HG02763 (cell line): ENCODE measurements around the gene ADRA2A.

ENCODE experiments used
- ATAC-seq: cut with Tn5 transposase; IDR thresholded peaks from one replicate; pipeline ENCODE4 v1.9.1; 2021; ENCODE audit warnings: mild to moderate bottlenecking, moderate library complexity; ENCODE audit not compliant: unreplicated experiment

The ADRA2A gene

DNA sequence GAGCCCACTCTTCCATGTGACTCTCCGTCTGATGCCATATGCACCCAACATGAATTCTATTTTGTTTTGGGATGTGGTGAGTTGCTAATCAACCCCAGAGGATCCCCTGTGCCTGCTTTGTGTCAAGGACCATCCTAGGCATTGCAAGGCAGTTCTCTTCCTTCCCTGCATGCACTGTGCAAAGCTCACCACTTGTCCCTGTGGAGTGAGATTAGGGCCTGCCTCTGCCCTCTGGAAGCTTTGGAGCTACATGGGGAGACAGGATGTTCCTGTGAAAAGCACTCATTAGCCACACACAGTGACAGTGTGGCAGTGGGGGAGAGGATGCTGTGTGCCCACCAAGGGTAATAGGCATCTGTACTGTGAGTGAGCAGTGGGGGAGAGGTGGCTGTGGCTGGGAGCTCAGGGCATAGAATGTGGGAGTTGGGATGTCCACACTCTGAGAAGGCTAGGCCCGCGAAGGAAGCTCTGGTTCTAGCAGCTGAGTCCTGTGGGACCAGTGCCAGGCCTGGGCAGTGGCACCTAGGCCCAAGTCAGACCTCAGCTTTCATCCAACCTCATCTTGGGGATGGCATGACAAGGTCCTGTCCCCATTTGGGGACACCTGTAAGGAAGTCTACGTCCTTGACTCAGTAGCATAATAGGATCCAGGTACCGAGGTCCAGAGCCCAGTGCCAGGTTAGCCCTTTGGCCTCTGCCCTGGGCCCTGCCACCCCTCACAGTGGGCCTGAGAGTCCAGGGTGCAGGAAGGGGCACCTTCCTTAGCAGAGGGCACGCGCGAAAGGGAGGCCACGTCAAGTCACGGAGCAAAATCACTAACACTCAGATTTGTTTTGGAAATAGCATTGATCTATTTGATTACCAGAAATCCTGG lies 6.6 kb downstream of the ADRA2A start:
- ATAC-seq, result no peak

- ATAC-seq, result no peak
These were observed 7.8 kb downstream of the ADRA2A start for GRCh38 chr10:111084366-111085255.

- no peak for ATAC-seq
These were observed 9.0 kb downstream of the ADRA2A start for GRCh38 chr10:111085690-111086353.

- ATAC-seq, result no peak
These were observed 9.7 kb downstream of the ADRA2A start for GRCh38 chr10:111086574-111086973.

- no peak for ATAC-seq
These were observed 10.5 kb downstream of the ADRA2A start for GRCh38 chr10:111087331-111087756.

DNA sequence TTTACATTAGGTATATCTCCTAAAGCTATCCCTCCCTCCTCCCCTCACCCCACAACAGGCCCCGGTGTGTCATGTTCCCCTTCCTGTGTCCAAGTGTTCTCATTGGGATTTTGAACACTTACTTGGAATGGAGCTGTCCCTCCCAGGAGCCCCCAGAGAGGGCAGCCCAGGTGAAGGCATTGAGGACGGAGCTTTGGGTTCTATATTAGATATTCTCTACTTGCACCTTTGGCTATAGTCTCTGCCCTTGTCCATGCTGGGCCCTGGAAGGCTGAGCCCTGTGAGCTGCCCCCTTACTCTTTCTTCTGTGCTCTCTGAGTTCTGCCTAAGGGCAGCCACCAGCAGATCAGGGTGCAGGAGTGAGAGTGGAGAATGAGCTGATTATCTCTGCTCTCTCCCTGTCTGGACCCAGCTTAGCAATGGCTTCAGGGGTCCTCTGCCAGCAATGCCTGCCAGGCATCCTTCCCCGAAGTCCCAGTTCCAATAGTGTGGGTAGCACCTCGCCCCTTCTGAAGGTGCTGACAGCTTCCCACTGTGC lies 11.2 kb downstream of the ADRA2A start:
- ATAC-seq, result no peak

- no peak for ATAC-seq
These were observed 12.5 kb downstream of the ADRA2A start for GRCh38 chr10:111089293-111089692.

- no peak for ATAC-seq
These were observed 15.0 kb downstream of the ADRA2A start for GRCh38 chr10:111091833-111092232.

- no peak for ATAC-seq
These were observed 17.0 kb downstream of the ADRA2A start for GRCh38 chr10:111093741-111094380.

GRCh38 chr10:111098679-111099437 lies 22.0 kb downstream of the ADRA2A start:
- no peak for ATAC-seq

GRCh38 chr10:111100198-111100597 lies 23.4 kb downstream of the ADRA2A start:
- no peak for ATAC-seq

DNA sequence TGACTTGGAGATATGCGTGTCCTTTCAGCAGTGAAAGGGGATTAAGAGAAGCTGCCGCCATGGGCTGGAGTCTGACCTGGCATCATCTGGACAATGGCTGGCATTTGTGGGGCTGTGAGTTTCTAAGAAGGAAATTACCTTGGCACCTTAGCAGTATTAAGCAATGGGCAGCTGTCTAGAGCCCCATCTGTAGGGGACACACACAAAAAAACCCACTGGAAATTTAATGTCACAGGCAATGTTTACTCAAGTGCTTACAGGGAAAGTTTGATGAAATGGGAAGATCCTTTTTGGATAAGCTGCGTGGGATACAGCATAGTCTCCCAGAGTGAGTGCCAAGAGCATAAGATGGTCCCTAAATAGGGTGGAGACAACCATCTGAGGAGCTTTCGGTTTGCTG lies 25.0 kb downstream of the ADRA2A start:
- no peak for ATAC-seq

DNA sequence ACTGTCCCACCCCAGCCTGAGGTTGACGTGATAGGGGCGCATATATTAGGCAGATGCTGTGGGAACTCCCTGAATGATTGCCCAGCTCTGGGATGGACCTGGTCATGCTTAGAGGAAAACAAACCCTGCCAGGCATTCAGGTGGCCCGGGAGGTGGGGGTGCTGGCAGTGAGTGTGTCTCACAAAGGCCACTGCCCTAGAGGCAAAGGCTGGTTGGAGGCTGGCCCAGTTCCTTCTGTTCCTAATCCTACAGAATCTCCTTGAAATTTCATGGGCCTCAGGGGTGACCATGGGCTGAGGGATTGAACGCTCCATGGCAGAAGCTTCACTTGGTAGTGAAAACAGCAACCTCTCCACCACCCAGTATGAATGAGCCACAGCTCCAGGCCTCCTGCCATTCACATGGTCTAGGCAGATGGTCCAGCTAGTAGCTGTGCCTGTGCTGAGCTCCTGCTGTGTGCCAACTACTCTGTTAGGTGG lies 25.6 kb downstream of the ADRA2A start:
- no peak for ATAC-seq

DNA sequence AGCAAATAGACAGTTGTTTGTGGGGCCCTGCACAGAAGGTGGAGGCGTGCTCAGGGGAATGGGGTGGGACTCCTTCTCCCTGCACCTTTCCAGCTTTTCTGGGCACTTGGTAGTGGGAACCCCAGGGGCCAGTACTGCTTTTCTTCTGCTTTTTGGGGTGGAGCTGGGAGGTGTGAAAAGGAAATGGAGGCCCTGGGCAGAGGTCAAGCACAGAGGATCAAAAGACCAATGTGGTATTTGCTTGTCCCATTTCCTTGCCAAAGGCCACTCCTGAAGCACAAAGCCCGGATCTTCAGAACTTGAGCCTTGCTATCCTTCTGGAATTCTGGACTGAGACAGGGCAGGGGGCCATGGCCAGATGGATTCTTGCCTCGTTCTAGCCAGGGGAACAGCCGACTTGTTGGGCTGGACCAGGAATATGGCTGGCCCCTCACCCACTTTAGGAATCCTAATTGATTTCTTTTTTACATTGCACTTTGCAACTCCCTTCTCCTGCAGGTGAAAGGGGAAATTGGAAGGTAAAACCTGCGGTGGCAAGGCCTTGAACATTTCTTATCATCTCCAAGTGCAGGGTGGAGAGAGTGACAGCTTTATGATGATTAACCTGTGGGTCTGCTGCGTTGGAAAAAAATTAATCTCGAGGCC lies 26.5 kb downstream of the ADRA2A start:
- no peak for ATAC-seq

GRCh38 chr10:111104811-111105210 lies 28.0 kb downstream of the ADRA2A start:
- ATAC-seq, result no peak

DNA sequence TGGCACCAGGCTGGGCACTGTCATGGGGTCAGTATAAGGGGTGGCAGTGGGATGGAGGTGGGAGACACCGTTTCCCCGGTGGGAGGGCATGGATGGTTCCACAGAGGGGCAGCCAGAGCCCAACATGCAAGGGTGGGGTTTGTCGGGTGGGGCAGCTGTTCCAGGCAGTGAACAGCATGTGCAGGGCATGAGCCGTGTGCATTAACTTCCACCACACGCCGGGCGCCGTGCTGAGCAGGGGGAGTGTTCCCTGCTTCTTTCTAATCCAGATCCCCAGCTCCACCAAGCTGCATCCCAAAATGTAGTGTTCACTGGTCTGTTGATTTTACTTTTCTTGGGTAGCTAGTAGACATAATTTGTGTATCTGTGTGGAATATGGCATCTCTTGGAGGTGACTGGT lies 29.3 kb downstream of the ADRA2A start:
- no peak for ATAC-seq

DNA sequence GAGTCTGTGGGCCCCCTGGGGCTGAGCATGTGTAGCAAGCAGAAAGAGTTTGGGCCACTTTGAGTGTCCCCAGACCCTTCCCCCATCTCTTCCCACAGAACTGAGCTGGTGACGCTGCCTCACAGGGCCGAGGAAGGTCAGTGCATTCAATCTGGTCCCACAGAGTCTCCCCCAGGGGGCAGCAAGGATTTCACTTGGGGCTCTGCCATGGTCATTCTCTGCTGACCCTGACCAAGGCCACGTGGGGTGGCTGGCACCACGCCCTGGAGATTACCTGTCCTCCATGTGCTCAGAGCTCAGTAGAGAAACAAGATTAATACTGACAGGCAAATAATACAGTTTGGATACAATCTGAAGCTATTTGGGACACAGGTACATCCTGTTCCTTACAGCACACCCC lies 30.2 kb downstream of the ADRA2A start:
- ATAC-seq, result no peak

DNA sequence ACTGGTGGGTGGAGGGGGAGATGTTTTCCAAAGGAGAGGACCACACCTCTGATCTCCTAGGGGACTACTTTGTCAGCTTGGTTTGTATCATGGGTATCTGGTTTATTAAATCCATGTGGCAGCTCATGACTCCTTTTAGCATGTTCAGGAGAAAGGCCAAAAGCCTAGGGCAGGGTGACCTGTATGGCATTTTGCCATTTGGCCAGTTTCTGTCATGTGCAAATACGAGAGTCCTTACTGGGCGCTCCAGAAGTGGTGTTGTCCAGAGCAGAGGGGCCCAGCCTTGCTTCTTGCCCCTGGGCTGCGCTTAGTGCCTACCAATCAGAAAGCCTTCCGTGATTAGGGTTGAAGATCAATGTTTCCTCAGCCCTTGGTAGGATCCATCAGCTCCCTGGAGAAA lies 31.0 kb downstream of the ADRA2A start:
- ATAC-seq, result no peak

GRCh38 chr10:111108441-111108840 lies 31.6 kb downstream of the ADRA2A start:
- ATAC-seq, result no peak
